Common myeloid progenitor, CD34-positive (primary cell): ENCODE results near the gene CLDN3.
A peak's percentile ranks its signal among the peaks of the same experiment; 100 is the strongest.

Experiments used
- CTCF ChIA-PET: fragments of 350-600 bp; sonication (Branson Sonifier 250); formaldehyde crosslinking; loops from one replicate; lab custom pipeline; 2021; ENCODE audit warnings: antibody characterized with exemption; lab: Charles Lee
- POLR2A ChIA-PET: fragments of 350-600 bp; sonication (Branson Sonifier 250); formaldehyde crosslinking; loops from one replicate; lab custom pipeline; 2021; ENCODE audit warnings: antibody characterized with exemption; lab: Charles Lee
- DNase-seq, 3 donors: peaks; one replicate each; pipeline versions ENCODE4 v3.0.0 to v3.0.0-alpha.2; 2013
- H3K27ac ChIP-seq, 2 experiments: 1 replicate in 1 of 2; 2 replicates in 1 of 2; pipeline ENCODE4 v1.7.0; 2013; ENCODE audit warnings: inconsistent platforms in 2 of 2, low read length in 2 of 2, mild to moderate bottlenecking in 2 of 2, low read depth in 1 of 2, moderate library complexity in 1 of 2; ENCODE audit not compliant: severe bottlenecking in 2 of 2, insufficient read depth in 1 of 2, poor library complexity in 1 of 2
- H3K27me3 ChIP-seq, 5 experiments: replicated peaks in 2 of 5; 1 replicate in 3 of 5; 2 replicates in 2 of 5; pipeline versions ENCODE4 v1.6.1 to v1.7.0; 2013; ENCODE audit warnings: low read length in 4 of 5, mild to moderate bottlenecking in 2 of 5, moderate library complexity in 2 of 5, inconsistent platforms in 1 of 5; ENCODE audit not compliant: insufficient read depth in 5 of 5, control insufficient read depth in 4 of 5
- H3K36me3 ChIP-seq, 4 experiments: 1 replicate in 2 of 4; 2 replicates in 2 of 4; pipeline versions ENCODE4 v1.6.1 to v1.7.0; 2013; ENCODE audit warnings: low read length in 3 of 4, control low read depth in 1 of 4, mild to moderate bottlenecking in 1 of 4; ENCODE audit not compliant: control insufficient read depth in 4 of 4, insufficient read depth in 4 of 4
- H3K4me1 ChIP-seq, 4 experiments: 1 replicate in 3 of 4; 2 replicates in 1 of 4; pipeline versions ENCODE4 v1.6.1 to v1.7.1; 2013; ENCODE audit warnings: low read length in 3 of 4, mild to moderate bottlenecking in 3 of 4, control low read depth in 1 of 4, inconsistent platforms in 1 of 4, moderate library complexity in 1 of 4; ENCODE audit not compliant: control insufficient read depth in 4 of 4, insufficient read depth in 4 of 4; ENCODE audit errors: control extremely low read depth in 1 of 4
- H3K4me3 ChIP-seq, 7 experiments: 1 replicate in 4 of 7; 2 replicates in 3 of 7; pipeline versions ENCODE4 v1.5.1 to v1.7.0; 2013; ENCODE audit warnings: mild to moderate bottlenecking in 7 of 7, low read length in 6 of 7, moderate library complexity in 6 of 7, inconsistent platforms in 2 of 7, low read depth in 2 of 7, control low read depth in 1 of 7; ENCODE audit not compliant: insufficient read depth in 4 of 7, control insufficient read depth in 1 of 7; ENCODE audit errors: extremely low read depth in 1 of 7
- H3K9me3 ChIP-seq, 5 experiments: 1 replicate in 4 of 5; 2 replicates in 1 of 5; pipeline versions ENCODE4 v1.6.1 to v1.7.1; 2013; ENCODE audit warnings: low read length in 4 of 5, mild to moderate bottlenecking in 2 of 5, inconsistent platforms in 1 of 5, low read depth in 1 of 5, moderate library complexity in 1 of 5; ENCODE audit not compliant: control insufficient read depth in 4 of 5, insufficient read depth in 2 of 5; ENCODE audit errors: control extremely low read depth in 1 of 5
- WGBS: methylation state at CpG from one replicate; pipeline ENCODE4 v1.1.5; 2013; ENCODE audit not compliant: insufficient coverage; 5-methylcytosine and 5-hydroxymethylcytosine counted together

Gene CLDN3

DNA sequence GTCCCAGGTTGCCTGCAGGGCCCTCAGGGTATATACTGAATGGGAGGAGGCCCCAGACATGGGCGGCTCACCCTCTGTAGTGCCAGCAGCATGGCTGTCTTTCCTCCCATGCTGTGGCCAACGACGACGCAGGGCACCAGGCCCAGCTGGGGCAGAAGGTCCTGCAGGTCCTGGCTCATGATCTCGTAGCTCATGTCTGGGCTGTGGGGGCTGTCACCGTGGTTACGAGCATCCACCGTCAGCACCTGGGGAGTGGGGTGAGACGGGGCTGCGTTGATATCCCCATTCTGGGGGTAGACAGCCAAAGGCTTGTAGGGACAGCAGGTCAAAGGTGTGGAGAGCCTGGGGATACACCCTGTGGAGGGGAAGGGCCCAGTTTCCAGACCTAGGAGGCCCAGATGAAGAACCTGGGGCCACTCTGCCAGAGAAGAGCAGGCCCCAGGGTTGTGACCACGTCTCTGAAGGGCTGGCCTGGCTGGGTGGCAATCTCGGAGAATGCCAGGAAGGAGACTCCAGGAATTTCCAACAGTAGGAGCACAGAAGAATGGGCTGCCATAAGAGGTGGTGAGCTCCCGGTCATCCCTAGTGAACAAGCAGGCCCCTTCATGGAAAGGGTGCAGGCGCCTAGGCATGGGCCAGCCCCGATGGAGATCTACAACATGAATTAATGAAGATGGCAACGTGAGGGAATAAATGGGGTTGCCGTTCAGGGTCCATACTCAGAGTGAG lies 32.4 kb downstream of the CLDN3 start:
- peaks cover 0 to 9% (median under 1%) of the 10 kb centered on the region in 5 experiments for H3K27me3 ChIP-seq
- no peak overlapping the region for H3K27ac ChIP-seq
- no peak for DNase-seq
- ChIA-PET CTCF (interaction anchor here (1.3 to 8.1 kb wide), 4 partner anchors 21 to 132 kb away, joined by 3 to 81 read pairs (median 4); no protein-coding TSS in a partner anchor), POLR2A (no interaction called here)
- H3K4me3 ChIP-seq, result peak overlapping the region in 4 of 7 experiments; percentile 80 to 90 (median 82)
- no peaks in the 10 kb centered on the region for H3K9me3 ChIP-seq
- peaks cover 0 to 22% (median 18%) of the 10 kb centered on the region in 4 experiments for H3K4me1 ChIP-seq
- H3K36me3 ChIP-seq, result peaks cover 0 to 13% (median 6%) of the 10 kb centered on the region in 4 experiments
- WGBS, result 73% methylated on average over 10 of the region's 17 CpGs

DNA sequence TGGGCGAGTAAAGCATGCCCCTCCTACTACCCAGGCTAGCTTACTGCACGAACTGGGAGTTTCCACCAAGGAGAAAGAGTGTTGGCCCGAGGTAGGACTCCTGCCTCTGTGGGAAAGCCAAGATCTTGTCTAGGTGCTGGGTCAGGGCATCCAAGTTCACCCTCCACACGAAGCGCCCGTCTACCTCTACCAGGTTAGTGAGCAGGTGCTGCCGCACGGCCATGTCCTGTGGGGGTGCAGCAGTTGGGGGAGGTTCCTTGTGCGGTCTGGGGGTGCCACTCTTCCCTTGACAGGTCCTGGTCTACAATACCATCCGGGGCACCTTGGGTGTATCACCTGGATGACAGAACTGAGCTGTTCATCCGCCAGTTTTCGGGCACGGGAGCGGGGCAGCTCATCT lies 33.2 kb downstream of the CLDN3 start:
- POLR2A ChIA-PET, result no interaction called here
- H3K27ac ChIP-seq, result no peak overlapping the region
- CTCF ChIA-PET, result interaction anchor here (1.3 to 8.1 kb wide), 3 partner anchors 20 to 132 kb away, joined by 3 to 81 read pairs (median 3); no protein-coding TSS in a partner anchor

DNA sequence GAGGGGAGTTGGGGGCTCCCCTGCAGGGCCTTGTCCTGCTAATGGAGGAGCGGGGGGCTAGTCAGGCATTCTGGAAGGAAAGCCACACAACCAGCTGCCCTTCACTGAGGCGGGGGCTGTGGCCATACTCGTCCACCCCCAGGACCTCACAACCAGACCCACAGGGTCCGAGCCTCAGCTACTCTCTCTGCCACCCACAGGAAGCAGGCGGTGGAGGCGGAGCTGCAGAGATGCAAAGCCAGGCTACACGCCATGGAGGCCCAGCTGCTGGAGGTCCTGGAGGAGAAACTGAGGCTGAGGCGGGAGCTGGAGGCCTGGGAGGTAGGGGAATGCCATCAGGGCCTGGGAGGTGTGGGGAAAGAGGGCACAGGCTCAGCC lies 34.6 kb downstream of the CLDN3 start:
- POLR2A ChIA-PET, result interaction anchor here (1.2 kb wide), 1 partner anchor 119 kb away, joined by 3 read pairs; no protein-coding TSS in a partner anchor

More for the DNA sequence above, 33.2 kb downstream of the CLDN3 start:
- Histone ChIP-seq H3K36me3 (peaks cover 0 to 13% (median 6%) of the 10 kb centered on the region in 4 experiments), H3K27me3 (peaks cover 0 to 15% (median 0%) of the 10 kb centered on the region in 5 experiments), H3K9me3 (no peaks in the 10 kb centered on the region), H3K4me1 (peaks cover 0 to 22% (median 18%) of the 10 kb centered on the region in 4 experiments), H3K4me3 (no peak overlapping the region)
- no peak for DNase-seq
- 96% methylated on average over 14 of the region's 14 CpGs for WGBS

DNA sequence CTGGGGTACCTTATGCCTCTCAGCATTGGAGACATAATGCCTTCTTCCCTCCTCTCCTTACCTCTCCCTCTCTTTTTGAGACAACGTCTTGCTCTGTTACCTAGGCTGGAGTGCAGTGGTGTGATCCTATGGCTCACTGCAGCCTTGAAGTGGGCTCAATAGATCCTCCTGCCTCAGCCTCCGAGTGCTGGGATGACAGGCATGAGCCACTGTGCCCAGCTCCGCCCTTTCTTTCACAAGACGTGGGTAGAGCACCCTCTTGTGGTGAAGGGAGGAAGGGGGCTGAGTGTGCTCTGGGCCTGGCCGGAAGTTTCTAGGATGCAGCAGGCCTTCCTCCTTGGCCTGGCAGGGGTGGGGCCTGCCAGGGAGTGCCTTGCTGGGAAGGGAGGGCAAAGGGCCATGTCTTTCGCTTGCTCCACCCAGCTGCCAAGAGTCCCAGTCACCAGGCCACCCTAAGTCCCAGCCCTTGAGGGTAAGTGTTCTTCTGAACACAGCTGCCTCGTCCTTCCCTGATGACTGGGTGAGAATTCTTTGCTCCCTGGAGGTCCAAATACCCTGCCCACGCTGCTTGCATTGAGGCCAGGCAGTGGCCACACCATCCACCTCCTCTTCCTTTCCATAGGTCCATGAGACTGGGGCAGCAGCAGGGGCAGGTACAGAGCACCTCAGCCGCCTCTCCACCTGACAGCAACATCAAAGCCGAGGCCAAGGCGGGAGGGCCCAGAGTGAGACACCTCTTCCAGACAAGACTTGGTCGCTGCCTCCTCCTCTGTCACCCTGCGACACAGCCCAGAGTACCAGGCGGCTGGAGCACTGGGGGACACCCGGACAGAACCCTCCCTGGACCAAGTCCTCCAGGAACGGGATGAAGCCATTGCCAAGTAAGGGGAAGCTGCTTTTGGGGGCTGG lies 35.2 kb downstream of the CLDN3 start:
- Histone ChIP-seq H3K4me1 (peaks cover 0 to 22% (median 18%) of the 10 kb centered on the region in 4 experiments), H3K4me3 (no peak overlapping the region), H3K27me3 (peaks cover 0 to 32% (median 0%) of the 10 kb centered on the region in 5 experiments), H3K9me3 (peaks cover 0 to 2% (median 0%) of the 10 kb centered on the region in 5 experiments), H3K36me3 (peaks cover 0 to 13% (median 6%) of the 10 kb centered on the region in 4 experiments), H3K27ac (no peak overlapping the region)
- DNase-seq, result peak; percentile 91 to 97 (median 96)
- POLR2A ChIA-PET, result interaction anchor here (0.5 to 1.2 kb wide), 3 partner anchors 115 to 128 kb away, joined by 3 to 6 read pairs (median 3); no protein-coding TSS in a partner anchor
- 61% methylated on average over 4 of the region's 16 CpGs for WGBS
- CTCF ChIA-PET, result interaction anchor here (0.6 to 8.1 kb wide), 15 partner anchors 9 to 162 kb away, joined by 3 to 81 read pairs (median 3); no protein-coding TSS in a partner anchor

More for the DNA sequence above, 34.6 kb downstream of the CLDN3 start:
- Histone ChIP-seq H3K9me3 (peaks cover 0 to 2% (median 0%) of the 10 kb centered on the region in 5 experiments), H3K27me3 (peaks cover 0 to 26% (median 0%) of the 10 kb centered on the region in 5 experiments), H3K27ac (no peak overlapping the region), H3K36me3 (peaks cover 0 to 13% (median 6%) of the 10 kb centered on the region in 4 experiments), H3K4me1 (peaks cover 0 to 22% (median 18%) of the 10 kb centered on the region in 4 experiments), H3K4me3 (no peak overlapping the region)
- DNase-seq, result no peak
- WGBS, result 93% methylated on average over 8 of the region's 8 CpGs
- CTCF ChIA-PET, result interaction anchor here (0.6 to 8.1 kb wide), 9 partner anchors 8 to 163 kb away, joined by 3 to 81 read pairs (median 4); no protein-coding TSS in a partner anchor

DNA sequence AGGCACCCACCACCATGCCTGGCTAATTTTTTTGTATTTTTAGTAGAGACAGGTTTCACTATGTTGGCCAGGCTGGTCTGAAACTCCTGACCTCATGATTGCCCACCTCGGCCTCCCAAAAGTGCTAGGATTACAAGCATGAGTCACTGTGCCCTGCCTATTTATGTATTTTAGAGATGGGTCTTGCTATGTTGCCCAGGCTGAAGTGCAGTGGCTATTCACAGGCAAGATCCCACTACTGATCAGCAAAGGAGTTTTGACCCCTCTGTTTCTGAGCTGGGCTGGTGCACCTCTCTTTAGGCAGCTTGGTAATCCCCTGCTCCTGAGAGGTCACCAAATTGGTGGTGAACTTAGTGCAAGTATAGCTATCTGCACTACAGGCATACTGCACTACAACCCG lies 37.7 kb downstream of the CLDN3 start:
- no peak overlapping the region for H3K4me3 ChIP-seq
- no peak overlapping the region for H3K27ac ChIP-seq
- CTCF ChIA-PET, result interaction anchor here (0.7 to 8.1 kb wide), 8 partner anchors 9 to 702 kb away, joined by 3 to 81 read pairs (median 4); no protein-coding TSS in a partner anchor
- H3K27me3 ChIP-seq, result peaks cover 0 to 52% (median 4%) of the 10 kb centered on the region in 5 experiments
- peaks cover 0 to 13% (median 6%) of the 10 kb centered on the region in 4 experiments for H3K36me3 ChIP-seq
- POLR2A ChIA-PET, result no interaction called here
- no peak for DNase-seq
- H3K4me1 ChIP-seq, result peaks cover 0 to 7% (median 7%) of the 10 kb centered on the region in 4 experiments
- H3K9me3 ChIP-seq, result peaks cover 0 to 2% (median 0%) of the 10 kb centered on the region in 5 experiments
- WGBS, result 75% methylated on average over 2 of the region's 2 CpGs

DNA sequence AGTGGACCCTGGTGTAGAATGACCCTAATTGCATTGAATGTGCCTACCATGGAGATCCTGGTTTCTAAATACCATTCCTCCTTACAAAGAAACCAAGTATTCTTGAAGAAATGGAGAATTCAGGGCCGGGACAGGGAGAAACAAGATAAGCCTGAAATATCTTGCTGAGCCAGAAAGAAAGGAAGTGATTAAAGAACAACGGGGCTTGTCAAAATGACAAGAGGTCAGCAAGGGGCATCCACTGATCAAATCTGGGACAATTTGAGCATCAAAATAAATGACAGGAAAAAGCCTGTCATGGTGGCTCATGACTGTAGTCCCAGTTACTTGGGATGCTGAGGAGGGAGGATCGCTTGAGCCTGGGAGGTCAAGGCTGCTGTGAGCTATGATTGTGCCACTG lies 39.6 kb downstream of the CLDN3 start:
- POLR2A ChIA-PET, result no interaction called here
- H3K4me1 ChIP-seq, result peaks cover 0 to 7% (median 7%) of the 10 kb centered on the region in 4 experiments
- no peak for DNase-seq
- peaks cover 0 to under 1% (median 0%) of the 10 kb centered on the region in 4 experiments for H3K36me3 ChIP-seq
- no peak overlapping the region for H3K27ac ChIP-seq
- WGBS, result 12% methylated on average over 3 of the region's 3 CpGs
- H3K4me3 ChIP-seq, result no peak overlapping the region
- peaks cover 0 to 2% (median 0%) of the 10 kb centered on the region in 5 experiments for H3K9me3 ChIP-seq
- CTCF ChIA-PET, result interaction anchor here (0.6 to 0.9 kb wide), 3 partner anchors 103 to 181 kb away, joined by 3 to 4 read pairs (median 3); no protein-coding TSS in a partner anchor
- H3K27me3 ChIP-seq, result peaks cover 0 to 68% (median 11%) of the 10 kb centered on the region in 5 experiments
